Breast epithelium (tissue), 4 donors: ENCODE results near the gene CEP78. TPM values are rescaled to one million over a fixed set of nuclear protein-coding genes. Genes with fewer than 3 reads are reported as not detected.

Source experiments
- DNase-seq, 2 donors: peaks; one replicate each; pipeline ENCODE4 v3.0.0-alpha.2; 2019; ENCODE audit warnings: low spot score in 2 of 2
- H3K27ac ChIP-seq, 2 donors: fragments of 200-600 bp; sonication (generic) in 1 of 2; one replicate each; pipeline ENCODE4 v1.5.1; 2016 to 2019; ENCODE audit warnings: mild to moderate bottlenecking in 1 of 2
- H3K27me3 ChIP-seq, 2 donors: fragments of 200-600 bp; sonication (generic) in 1 of 2; one replicate each; pipeline versions ENCODE4 v1.5.1 to v1.6.0; 2017 to 2019; ENCODE audit warnings: control low read depth in 1 of 2, mild to moderate bottlenecking in 1 of 2
- H3K36me3 ChIP-seq: fragments of 200-600 bp; one replicate; pipeline ENCODE4 v1.5.1; 2019
- H3K4me1 ChIP-seq, 2 donors: fragments of 200-600 bp; sonication (generic); one replicate each; pipeline ENCODE4 v1.5.1; 2016 to 2019; ENCODE audit warnings: control low read depth in 1 of 2
- H3K4me3 ChIP-seq, 3 donors: fragments of 200-600 bp; sonication (generic); 1 replicate in 2 of 3; 2 replicates in 1 of 3; pipeline ENCODE4 v1.5.1; 2016 to 2019; ENCODE audit warnings: mild to moderate bottlenecking in 3 of 3, moderate library complexity in 2 of 3
- H3K9me3 ChIP-seq, 2 donors: fragments of 200-600 bp; sonication (generic) in 1 of 2; one replicate each; pipeline ENCODE4 v1.5.1; 2016 to 2019; ENCODE audit warnings: control low read depth in 1 of 2
- POLR2A ChIP-seq: fragments of 450-650 bp; IDR thresholded peaks from one replicate; pipeline ENCODE4 v1.6.1; 2016; ENCODE audit warnings: antibody characterized with exemption, mild to moderate bottlenecking, moderate library complexity
- POLR2AphosphoS5 ChIP-seq, 3 donors: sonication (generic); formaldehyde crosslinking; IDR thresholded peaks; one replicate each; pipeline ENCODE4 v1.6.1; 2017; ENCODE audit warnings: antibody characterized with exemption in 3 of 3
- intact Hi-C: fragments of 100-400 bp; cut with DNase I; formaldehyde crosslinking; loops from one replicate; pipeline ENCODE4 v1.15.1; 2023; ENCODE audit warnings: low total_unique reads
- total RNA-seq, 3 donors: library from RNA; depleted of rRNA; stranded (reverse); fragments of >200 nt; gene quantifications; one replicate each; pipeline ENCODE4 v1.1.0, GENCODE V29; 2016
- TF ChIP-seq, protein P1 (sequence below), 3 donors: fragments of 450-650 bp; IDR thresholded peaks; one replicate each; pipeline ENCODE4 v1.5.1; 2016 to 2017; ENCODE audit warnings: antibody characterized with exemption in 3 of 3, mild to moderate bottlenecking in 3 of 3, moderate library complexity in 3 of 3

The CEP78 gene
- total RNA-seq, 3 donors from 2014 or later: 8.8 to 22.1 (median 16.4) TPM

DNA sequence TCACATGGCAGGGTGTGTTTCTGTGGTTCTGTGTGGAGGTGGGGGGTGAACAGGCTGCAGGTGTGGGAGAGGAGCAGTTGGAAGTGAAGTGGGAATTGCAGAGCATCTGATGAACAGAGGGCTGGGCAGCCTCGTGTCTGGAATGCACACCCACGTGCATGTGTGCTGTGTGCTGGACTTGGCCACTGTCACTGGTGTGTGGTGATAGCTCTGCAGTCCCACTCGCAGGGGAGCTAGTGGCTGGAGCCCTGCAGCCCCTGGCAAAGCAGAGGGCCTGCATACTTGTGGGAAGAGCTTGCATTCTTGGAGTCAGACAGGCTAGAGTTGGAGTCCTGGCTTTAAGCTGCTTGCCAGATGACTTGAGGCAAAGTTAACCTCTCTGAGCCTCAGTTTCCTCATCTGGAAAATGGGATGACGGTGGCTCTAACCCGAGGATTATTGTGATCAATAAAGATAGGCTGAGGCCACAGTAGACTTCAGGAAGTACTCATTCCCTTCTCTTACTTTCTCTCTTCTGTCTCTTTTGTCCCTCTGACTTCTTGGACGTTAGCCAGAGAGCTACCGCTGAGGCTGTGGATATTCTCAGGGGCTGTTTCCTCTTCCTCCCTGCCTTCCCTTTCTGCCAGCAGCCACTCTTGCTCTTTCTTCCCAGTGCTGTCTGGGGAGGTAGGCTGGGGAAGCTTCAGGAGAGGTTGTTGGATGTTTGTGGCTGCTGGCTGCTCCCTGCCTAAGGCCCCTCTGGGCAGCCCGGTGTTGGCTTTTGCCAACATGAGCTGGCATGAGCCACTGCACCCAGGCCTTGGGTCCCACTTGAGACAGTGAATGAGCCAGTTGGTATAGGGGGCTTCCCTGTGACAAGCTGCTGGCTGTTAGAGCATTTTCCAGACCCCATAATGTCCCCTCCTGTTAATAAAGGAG lies 79.3 kb downstream of the CEP78 start:
- Histone ChIP-seq H3K4me3 (no peak overlapping the region), H3K27ac (no peak overlapping the region), H3K27me3 (no peaks in the 10 kb centered on the region), H3K36me3 (no peaks in the 10 kb centered on the region), H3K4me1 (no peaks in the 10 kb centered on the region), H3K9me3 (no peaks in the 10 kb centered on the region)
- intact Hi-C loops: no loop called here
- peak in 1 of 2 donors; percentile 27 for DNase-seq
- TF ChIP-seq, protein P1, sequence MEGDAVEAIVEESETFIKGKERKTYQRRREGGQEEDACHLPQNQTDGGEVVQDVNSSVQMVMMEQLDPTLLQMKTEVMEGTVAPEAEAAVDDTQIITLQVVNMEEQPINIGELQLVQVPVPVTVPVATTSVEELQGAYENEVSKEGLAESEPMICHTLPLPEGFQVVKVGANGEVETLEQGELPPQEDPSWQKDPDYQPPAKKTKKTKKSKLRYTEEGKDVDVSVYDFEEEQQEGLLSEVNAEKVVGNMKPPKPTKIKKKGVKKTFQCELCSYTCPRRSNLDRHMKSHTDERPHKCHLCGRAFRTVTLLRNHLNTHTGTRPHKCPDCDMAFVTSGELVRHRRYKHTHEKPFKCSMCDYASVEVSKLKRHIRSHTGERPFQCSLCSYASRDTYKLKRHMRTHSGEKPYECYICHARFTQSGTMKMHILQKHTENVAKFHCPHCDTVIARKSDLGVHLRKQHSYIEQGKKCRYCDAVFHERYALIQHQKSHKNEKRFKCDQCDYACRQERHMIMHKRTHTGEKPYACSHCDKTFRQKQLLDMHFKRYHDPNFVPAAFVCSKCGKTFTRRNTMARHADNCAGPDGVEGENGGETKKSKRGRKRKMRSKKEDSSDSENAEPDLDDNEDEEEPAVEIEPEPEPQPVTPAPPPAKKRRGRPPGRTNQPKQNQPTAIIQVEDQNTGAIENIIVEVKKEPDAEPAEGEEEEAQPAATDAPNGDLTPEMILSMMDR (IDR thresholded peaks at IDR 0.05): no peak
- TF ChIP-seq POLR2A: no peak
- TF ChIP-seq POLR2AphosphoS5 (IDR thresholded peaks at IDR 0.05): no peak

DNA sequence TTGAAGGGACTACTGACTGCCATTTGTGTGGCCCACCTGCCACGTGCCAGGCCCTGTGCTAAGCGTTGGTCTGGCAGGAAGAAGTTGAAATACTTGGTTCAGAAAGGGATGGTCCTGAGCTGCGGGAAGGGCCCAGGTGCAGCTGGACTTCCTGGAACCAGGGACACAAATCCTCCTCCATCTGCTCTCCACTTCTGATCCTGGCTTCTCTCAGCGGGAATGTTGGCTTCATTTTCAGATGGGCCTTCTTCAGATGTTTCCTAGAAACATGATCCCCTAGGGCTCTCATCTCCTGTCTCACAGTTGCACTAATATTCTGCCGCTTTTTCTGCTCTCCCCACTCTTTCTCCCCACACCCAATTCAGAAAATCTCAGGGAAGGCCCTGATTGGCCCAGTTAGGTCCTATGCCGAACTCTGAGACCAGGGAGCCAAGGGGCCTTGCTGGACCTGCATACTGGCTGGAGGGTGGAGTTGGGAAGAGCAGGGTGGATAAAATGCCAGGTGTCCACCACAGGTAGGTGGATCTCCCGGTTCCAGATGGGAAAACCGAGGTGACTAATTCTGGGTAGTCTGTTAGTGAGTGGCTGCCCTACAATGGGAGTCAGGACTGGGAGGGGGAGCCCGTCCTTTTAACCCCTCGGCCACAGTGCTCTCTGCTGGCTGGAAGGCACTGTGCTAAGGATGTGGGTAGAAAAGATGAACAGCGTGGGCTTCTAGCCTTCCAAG lies 80.5 kb downstream of the CEP78 start:
- H3K4me3 ChIP-seq: no peak overlapping the region
- no peaks in the 10 kb centered on the region for H3K36me3 ChIP-seq
- no peak for DNase-seq

DNA sequence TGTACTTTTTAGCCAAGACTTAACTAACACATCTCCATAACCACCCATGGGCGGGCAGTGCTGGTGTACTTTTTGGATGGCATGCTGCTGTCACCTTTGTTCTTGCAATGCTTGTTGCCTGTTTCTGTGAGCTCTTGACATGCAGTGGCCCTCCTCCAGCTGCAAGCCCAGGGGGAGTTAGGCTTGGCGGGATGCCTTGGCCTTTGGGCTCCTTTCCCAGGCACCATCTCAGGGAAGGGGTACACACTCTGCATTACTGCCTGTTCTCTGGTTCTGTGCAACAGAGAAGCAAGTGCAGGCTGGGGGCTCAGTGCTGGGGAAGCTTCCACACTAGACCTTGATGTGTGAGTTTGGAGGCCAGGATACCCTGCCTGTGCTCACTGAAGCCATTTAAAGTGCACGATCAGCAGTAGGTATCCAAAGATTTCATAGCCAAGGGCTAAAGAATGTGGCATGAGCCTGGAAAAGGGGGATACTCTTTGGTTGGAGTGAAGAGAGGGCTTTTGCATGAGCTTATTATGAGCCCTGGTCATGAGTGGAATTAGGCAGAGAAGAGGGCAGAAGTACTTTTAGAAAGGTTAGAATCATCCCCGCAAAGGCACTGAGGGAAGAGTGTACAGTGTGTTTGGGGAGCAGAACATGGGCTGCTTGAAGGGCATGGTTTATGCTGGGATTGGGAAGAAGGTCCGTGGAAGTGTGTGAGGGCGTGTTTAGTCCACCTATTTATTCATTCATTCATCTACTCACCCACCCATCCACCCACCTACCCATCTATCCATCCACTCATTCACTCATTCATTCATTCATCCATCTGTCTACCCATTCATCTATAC lies 83.5 kb downstream of the CEP78 start:
- Histone ChIP-seq H3K27me3 (no peaks in the 10 kb centered on the region), H3K27ac (no peak overlapping the region), H3K9me3 (no peaks in the 10 kb centered on the region), H3K4me1 (no peaks in the 10 kb centered on the region), H3K4me3 (no peak overlapping the region), H3K36me3 (no peaks in the 10 kb centered on the region)
- TF ChIP-seq POLR2A (no peak), POLR2AphosphoS5 (IDR thresholded peaks at IDR 0.05) (no peak)
- TF ChIP-seq, protein P1 (IDR thresholded peaks at IDR 0.05): no peak
- intact Hi-C loops: no loop called here
- no peak for DNase-seq

More for the DNA sequence above, 80.5 kb downstream of the CEP78 start:
- TF ChIP-seq POLR2A: no peak
- no peak for TF ChIP-seq POLR2AphosphoS5 (IDR thresholded peaks at IDR 0.05)
- TF ChIP-seq, protein P1 (IDR thresholded peaks at IDR 0.05): no peak
- intact Hi-C loops: no loop called here
- Histone ChIP-seq H3K9me3 (no peaks in the 10 kb centered on the region), H3K4me1 (no peaks in the 10 kb centered on the region), H3K27me3 (no peaks in the 10 kb centered on the region), H3K27ac (no peak overlapping the region)

DNA sequence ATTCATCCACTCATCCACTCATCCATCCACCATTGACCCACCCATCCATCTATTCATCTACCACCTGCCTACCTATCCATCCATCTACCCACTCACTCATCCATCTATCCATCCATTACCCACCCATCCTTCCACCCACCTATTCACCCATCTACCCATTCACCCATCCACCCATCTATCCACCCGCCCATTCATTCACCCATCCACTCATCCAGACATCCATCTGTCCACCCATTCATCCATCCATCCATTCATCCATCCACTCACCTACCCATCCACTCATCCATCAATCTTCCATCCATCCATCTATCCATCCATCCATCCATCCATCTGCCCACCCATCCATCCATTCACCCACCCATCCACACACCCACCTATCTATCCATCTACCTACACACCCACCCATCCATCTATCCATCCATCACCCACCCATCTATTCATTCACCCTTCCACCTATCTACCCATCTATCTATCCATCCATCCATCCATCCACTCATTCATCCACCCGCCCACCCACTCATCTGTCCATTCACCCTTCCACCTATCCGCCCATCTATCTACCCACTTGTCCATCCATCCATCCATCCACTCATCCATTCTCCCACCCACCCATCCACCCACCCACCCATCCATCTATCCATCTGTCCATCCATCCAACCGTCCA lies 84.3 kb downstream of the CEP78 start:
- H3K27ac ChIP-seq: no peak overlapping the region
- H3K36me3 ChIP-seq: no peaks in the 10 kb centered on the region
- no peaks in the 10 kb centered on the region for H3K27me3 ChIP-seq
- no peaks in the 10 kb centered on the region for H3K4me1 ChIP-seq
- no peak for DNase-seq
- TF ChIP-seq POLR2AphosphoS5 (IDR thresholded peaks at IDR 0.05) (no peak), POLR2A (no peak)
- intact Hi-C loops: no loop called here
- no peak overlapping the region for H3K4me3 ChIP-seq
- no peaks in the 10 kb centered on the region for H3K9me3 ChIP-seq
